CD4-positive, alpha-beta T cell treated with Interleukin-1 beta for 1 hour (primary cell): ENCODE data around the gene ROBO4.

Source experiments
- DNase-seq, 2 donors: peaks; one replicate each; pipeline ENCODE4 v3.0.0-alpha.2; 2020 to 2022

ROBO4 gene

DNA sequence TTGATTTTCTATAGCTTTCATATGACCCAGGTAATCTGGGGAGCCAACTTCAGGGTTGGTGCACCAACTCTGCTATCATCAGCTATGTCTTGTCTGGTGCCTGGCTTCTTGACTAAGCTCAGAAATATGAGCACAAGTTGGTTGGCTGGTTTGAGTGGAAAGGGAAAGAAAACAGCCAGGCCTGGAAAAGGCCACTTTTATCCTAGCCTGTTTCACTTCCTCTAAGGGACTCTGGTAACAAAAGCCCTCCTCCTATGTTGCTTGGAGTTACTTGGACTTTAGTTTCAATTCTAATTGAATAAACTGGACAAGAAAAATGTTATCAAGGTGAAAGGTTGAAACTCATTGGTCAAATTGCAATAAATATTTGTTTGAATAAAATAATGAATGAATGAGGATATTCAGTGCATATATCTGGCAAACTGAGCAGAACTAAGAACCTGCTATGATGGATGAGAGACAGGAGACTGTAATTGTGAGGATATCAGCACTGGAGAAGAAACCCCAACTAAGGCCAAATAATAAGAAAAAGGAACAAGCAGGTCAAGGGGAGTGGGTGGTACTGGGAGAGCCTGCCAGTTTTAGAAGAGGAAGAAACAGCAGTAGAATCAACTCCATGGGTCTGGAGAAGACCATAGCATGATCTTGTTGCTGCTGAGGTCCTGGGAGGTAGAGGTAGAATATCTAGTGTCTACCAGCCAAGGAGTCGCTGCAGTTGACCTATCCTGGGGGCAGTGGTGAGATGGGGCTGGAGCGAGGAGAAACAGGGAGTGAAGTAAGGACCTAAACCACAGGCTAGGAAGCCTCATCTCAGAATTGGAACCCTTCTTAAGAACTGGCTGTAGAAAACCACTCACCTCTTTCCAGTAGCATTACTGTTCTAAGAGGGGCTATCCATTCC is 8.2 kb downstream of the ROBO4 start:
- DNase-seq, result no peak

DNA sequence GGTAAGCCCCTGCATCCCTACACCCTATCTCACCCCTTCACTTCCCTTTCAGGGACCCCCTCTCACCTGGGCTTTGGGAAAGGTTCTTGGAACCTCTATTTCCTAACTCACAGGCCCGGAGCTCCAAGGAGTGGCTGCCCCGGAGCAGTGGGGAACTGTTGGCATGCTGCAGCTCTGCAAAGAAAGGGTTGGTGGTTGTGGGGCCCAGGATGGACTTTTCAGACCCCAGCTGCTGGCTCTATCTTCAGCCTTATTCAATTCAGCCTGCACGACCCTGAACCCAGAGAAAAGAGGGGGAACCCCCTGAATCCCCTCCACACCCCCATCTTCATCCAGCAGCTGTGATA is 10.0 kb downstream of the ROBO4 start:
- no peak for DNase-seq

DNA sequence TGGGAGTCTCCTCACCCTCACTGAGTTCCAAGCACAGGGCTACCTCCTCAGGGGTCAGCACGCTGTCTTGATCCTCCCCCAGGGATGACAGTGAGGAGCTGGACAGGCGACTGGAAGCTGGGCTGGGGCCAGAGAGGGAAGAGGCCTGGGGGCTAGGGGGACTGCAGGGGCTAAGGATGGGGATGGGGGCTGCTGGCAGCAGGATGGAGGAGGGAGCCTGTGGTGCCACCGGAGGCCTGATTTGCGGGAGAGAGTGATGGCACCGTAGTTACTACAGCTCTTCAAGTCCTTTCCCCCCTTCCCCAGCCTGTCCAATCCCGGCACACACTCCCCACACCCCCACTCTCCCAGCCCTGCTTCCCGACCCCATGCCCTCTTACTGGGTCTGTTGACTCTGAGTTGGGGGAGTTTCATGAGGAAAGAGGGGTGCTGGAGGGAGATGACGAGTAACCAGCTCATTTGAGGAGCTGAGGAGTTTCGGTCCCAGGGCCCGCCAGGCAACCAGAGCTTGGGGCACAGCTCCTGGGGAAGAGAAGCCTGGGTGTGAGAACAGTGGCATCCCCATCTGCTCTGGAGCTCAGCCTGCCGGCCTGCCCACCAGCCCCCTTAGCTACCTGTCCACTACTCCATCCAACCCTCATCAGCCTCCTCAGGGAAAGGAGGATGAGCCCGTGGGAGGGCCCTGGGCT is 10.5 kb downstream of the ROBO4 start:
- no peak for DNase-seq

DNA sequence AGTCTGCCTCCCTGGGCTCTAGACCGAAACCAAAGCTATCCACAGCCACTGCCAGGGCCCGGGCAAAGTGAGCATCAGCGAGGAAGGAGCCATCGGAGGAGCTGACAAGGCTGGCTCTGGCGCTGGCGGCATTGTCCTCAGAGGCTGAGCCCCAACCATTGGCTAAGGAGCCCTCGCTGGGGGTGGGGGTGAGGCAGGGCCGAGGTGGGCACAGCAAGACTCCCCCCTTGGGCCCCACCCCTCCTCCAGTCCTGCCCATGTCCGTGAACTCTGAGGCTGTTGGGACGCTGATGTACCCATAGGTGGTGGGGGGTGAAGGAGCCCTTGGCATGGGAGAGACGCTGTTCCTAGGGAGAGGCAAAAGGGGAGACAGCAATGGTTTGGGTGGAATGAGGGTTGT is 11.2 kb downstream of the ROBO4 start:
- no peak for DNase-seq

DNA sequence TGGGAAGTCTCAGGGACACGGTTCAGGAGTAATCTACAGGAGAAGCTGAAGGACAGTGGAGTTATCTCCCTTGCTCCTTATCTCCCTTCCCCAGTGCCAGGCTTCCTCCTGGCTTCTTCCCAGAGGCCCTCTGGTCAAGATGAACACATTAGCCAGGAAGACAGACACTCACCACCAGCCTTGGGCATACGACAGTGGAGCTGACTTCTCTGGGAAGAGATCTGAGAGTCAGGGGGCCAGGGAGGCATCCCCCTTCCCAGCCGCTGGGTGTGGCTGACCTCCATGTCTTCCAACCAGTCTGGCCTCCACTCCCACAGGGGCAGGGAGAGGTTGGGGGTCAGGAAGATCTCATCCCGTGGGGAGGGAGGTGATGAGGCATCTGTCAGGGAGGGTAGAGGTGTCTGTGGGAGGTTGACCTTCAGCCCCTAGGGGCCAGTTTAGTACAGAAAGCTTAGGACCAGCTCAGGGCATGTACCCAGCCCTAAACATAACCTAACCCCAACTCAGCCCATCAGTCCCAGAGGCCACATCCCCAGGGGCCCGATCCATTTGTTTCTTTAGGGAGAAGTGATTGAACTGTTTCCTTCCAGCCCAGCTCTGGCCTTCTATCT is 12.7 kb downstream of the ROBO4 start:
- no peak for DNase-seq

DNA sequence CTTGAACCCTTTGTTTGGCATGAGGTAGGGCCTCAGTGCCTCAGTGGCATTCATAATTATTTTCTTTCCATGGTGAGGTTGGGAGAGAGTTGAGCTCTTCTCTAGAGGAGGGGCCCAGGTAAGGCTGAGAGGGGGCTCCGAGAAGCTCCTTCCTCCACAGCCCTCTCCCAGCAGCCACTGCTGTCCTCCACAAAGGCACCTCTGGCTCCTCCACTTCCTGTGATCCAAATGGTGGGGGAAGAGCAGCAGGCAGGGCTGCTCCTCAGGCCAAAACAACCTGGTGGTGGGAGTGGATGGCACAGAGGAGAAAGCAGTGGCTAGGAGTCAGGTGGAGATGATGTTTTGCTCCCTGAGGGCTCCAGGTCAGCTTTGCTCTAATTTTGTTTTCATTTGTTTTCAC is 13.3 kb downstream of the ROBO4 start:
- no peak for DNase-seq

DNA sequence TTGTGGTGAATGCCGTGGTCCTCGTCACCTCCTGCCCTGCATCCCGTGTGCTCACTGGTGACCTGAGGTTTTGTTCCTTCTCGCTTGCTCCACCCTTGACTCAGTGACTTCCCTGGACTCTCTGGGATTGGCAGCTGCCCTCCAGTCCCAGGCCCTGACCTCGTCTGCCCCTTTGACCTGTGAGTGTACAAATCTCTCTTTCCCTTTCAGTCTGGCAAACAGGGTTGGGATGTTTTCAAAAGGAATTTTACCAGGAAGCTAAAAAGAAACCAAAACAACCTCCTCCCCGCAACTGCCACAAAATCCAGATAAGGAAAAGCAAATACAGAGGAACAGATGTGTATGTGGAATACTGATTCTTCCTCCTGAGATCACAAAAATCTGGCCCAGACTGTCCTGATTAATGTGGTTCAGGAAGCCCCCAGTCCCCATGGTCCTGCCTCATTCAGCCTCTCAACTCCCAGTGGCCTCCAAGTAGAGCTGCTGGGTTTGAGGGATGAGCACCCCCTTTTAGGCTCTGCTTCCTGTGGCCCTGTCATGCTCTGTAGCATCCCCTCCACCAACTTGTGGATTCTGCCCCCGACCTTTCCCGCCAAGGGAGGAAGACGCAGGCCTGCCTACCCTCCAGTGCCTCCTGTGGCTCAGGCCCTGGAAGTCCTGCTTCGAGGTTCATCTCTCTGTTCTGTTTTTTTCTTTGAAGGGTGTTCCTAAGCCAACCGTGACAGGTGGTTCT is 15.2 kb downstream of the ROBO4 start:
- DNase-seq, result no peak

DNA sequence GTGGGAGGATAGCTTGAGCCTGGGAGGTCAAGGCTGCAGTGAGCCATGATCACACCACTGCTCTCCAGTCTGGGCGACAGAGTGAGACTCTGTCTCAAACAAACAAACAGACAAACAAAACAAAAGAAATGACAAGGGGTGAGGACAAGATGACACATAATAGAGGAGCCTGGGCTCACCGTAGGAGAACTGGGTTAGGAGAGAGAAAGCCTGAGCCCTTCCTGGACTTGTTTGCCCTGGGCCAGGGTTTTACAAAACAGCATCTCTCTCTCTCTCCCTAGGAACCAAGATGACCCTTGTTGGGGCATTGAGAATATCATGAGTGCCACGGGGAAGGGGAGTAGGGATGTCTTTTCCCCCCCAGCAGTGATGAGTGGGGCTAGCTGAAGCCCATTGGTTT is 16.7 kb downstream of the ROBO4 start:
- no peak for DNase-seq

DNA sequence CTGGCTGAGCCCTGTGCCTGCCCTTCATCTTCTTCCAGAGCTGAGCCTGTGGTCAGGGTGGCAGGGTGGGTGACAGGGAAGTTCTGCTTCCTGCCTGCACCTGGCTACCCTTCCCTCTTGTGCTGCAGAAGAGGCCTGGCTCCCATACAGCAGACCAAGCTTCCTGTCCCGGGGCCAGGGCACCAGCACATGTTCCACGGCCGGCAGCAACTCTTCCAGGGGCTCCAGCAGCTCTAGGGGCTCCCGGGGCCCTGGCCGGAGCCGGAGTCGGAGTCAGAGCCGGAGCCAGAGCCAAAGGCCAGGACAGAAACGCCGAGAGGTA is 17.4 kb downstream of the ROBO4 start:
- DNase-seq, result no peak

DNA sequence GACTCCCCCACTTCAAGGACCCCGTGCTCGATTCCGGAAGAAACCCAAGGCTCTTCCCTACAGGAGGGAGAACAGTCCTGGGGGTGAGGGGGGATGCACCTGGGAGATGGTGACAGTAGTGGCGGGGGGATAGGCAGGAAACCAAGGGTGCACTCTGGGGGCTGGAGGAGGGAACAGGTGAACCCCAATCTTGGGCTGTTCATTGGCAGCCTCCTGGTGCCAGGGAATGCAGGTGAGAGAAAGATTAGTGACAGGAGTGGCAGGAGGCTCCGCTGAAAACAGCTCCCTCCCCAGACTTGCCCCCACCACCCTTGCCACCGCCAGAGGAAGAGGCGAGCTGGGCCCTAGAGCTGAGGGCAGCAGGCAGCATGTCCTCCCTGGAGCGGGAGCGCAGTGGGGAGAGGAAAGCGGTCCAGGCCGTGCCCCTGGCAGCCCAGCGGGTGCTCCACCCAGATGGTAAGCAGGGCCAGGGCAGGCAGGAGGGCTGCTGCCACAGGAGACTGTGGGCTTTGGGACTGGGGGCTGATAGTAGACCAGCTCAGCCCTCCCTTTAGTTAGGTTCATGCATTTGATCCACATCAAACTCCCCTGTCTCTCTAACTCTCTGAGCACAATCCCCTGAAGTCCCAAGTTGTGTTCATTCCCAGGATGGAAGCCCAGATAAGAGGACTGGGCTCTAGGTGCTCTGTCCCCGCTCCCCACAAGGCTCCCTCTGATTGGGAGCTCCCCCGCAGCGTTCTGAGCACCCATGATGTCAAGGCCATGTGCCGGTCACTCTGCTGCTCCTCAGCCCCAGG is 18.0 kb downstream of the ROBO4 start:
- no peak for DNase-seq

DNA sequence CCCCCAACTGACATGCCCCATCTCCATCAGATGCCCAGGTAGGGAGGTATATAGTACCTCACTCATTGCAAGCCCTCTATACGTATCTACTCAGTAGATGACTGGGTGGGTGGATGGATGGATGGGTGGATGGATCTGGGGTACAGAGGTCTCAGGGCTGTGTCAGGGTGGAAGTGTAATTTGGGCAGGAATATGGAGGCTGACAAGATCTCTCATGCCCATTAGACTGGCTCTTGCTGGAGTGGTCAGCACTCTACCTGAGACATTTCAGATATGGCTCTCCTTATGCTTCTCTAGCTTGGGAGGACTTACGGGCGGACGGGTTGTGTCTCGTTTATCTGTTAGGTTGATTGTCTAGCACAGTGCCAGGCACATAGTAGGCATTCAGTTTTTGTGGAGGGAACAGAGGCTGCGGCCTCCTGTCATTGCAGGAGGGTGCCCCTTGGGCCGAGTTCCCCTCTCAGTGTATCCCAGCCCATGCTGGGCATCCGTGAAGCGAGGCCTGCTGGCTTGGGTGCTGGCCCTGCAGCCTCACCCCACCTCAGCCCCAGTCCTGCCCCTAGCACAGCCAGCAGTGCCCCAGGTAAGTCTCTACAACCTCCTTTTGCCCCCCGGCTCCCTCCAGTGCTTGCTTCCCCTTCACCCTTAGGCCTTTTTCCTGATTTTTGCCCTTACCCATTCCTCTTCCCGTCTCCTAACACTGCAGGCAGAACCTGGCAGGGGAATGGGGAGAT is 18.7 kb downstream of the ROBO4 start:
- DNase-seq, result no peak

DNA sequence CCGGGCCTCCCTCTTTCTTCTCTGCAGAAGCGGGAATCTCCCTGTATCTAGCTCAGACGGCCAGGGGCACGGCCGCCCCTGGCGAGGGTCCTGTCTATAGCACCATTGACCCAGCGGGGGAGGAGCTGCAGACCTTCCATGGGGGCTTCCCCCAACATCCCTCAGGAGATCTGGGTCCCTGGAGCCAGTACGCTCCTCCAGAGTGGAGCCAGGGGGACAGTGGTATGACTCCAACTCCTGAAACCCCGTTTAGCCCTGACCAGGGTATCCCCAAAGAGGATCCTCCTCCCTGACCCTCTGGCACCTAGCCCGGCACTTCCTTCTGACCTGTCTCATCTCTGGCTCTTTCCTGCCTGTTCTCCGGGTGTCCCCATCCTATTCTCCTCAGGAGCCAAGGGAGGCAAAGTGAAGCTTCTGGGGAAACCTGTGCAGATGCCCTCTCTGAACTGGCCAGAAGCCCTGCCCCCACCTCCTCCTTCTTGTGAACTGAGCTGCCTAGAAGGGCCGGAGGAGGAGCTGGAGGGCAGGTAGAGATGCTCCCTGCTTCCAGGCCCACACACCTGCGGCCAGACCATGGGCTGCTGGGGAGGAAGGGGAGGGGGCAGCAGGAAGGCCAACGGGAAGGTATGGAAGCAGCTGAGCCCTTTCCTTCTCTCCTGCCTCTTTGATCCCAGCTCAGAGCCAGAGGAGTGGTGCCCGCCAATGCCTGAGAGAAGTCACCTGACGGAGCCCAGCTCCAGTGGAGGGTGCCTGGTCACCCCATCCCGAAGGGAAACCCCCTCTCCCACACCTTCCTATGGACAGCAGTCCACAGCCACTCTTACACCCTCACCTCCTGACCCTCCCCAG is 19.5 kb downstream of the ROBO4 start:
- DNase-seq, result no peak

DNA sequence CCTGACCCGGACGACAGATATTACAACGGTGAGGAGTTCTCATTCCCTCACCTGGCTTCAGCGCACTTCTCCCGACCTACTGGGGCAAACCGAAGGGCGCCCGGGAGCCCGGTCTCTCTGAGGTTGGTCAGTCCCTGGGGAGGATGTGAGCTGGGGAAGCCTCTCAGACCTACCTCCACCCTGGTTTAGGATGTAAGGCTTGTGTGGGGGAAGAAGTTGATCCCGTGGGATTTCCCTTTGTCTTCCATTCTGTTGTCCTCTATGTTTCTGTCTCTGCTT is 20.1 kb downstream of the ROBO4 start:
- no peak for DNase-seq

DNA sequence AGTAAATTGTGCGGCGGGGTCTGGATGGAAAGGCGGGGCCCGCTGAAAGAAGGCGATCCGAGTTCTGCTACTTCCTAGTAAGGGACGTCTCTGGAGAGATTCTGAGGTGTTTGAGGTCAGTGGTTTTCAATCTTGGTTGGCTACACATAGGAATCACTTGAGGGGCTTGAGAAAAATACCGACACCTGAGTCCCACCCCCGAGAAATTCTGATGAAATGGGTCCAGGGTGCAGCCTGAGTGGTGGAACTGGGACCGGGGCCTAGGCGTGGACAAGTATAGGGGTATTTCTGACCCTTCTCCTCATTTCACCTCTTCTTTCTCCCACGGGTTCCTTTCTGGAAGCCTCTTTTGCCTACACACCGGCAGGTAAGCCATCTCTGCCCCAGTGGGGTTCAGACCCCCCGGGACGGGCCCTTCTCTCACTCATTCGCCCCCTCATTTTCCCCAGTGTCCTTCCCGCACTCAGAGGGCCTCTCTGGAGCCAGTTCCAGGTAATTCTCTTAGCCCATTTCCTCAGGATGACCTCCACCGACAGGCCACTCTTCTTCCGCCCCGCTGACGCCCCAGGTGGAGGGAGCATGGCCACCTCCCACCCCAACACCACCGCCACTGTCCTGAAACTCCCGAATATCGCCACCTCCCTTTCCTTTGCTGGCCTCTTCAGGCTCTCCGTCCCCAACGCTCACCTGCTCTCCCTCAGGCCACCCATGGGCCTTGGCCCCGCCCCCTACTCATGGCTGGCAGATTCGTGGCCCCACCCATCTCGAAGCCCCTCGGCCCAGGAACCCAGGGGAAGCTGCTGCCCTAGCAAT is 20.6 kb downstream of the ROBO4 start:
- no peak for DNase-seq

DNA sequence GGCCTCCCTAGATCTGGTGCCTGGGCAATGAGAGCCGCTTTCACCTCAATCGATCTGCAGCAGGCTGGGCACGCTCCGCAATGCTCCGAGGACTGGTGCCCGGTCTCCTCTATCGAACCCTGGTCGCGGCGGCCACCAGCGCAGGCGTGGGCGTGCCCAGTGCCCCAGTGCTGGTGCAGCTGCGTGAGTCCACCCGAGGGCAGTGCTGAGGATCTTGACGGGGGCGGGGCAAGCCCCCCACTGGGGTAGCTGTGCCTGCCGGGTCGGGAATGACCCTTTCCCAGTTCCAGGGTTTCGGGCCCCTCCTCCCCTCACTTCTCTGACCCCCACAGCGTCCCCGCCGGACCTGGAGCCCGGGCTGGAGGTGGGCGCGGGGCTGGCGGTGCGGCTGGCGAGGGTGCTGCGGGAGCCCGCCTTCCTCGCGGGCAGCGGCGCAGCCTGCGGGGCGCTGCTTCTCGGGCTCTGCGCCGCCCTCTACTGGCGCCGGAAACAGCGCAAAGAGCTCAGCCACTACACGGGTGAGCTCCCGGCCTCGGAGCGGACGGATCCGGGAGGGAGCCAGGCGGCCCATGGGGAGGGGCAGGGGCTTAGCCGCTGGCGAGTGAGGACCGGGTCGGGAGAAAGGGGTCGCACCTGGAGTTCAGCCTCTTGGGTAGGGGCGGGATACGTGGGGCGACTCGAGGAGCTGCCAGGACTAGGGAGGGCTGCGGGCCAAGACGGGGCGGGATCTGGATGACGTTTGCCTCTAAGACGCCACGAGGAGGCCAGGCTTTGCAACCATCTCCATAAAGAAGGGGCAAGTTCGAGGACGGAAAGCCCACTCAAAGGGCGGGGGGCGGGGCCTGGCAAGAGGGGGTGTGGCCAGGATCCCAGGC is 21.5 kb downstream of the ROBO4 start:
- peak; percentile 78 to 79 for DNase-seq

DNA sequence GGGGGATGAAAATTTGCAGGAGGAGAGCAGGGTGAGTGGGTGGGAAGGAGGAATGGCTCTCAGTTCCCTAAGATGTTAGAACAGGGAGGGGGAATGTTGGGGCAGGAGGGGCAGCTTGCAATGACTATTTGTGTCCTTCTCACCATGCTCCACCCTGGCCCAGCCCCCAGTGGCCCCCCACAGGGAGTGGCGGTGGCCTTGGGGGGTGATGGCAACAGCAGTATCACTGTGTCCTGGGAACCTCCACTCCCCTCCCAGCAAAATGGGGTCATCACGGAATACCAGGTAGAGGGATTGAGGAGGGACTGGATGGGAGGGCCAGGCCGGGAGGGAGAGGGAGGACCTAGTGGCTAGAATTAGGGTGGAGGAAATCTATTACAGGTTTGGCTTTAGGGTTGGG is 22.3 kb downstream of the ROBO4 start:
- DNase-seq, result no peak

DNA sequence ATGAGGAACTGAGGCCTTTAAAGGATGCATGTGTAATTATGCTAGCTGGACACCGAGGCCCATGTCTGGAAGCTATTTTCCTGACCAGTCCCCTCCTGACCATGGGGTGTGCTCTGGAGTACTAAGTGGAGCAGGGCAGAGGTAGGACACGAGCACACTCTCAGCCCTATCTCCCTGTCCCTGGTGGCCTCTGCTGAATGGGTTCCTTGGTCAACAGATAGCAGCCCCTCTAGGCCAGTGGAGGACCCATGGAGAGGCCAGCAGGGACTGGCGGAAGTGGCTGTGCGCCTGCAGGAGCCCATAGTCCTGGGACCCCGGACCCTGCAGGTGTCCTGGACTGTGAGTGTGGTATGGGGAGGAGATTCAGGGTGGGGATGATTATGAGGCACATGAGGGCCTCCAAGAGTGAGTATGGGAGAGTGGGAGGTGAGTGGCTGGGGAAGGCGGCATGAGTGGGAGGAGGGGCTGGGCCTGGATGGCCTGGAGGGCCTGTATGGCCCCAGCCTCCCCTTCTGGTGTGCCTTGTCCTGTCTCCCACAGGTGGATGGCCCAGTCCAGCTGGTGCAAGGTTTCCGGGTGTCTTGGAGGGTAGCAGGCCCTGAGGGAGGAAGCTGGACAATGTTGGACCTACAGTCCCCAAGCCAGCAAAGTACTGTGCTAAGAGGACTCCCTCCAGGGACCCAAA is 23.0 kb downstream of the ROBO4 start:
- DNase-seq, result no peak

DNA sequence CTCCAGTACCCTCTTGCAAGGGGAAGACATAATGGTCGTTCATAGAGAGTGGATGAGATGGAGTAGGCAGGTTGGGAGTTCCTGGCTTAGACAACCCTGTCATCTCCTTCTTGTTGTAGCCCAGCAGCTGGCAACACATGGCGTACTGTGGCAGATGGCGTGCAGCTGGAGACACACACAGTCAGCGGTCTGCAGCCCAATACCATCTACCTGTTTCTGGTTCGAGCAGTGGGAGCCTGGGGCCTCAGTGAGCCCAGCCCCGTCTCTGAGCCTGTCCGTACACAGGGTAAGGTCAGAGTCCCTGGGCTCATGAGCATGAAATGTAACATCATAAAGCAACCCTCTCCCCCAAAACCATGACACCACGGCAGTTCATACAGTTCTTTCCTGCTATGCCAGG is 23.7 kb downstream of the ROBO4 start:
- no peak for DNase-seq

DNA sequence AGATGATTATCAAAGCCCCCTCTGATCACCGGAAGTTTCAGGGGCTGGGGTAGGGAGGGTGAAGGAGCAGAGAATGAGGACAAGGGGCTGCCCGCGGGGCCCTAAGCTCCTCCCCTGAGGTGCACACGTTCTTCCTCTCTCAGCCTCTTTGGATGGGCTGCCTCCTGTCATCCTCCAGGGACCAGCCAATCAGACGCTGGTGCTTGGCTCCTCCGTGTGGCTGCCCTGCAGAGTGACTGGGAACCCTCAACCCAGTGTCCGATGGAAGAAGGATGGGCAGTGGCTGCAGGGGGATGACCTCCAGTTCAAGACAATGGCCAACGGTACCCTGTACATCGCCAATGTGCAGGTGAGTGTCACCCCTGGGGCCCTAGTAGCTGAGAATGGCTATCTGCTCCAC is 24.9 kb downstream of the ROBO4 start:
- DNase-seq, result no peak
